Activated T-cell treated with anti-CD3 and anti-CD28 coated beads, Interleukin-2, amount 50 U/mL, for 72 hours (primary cell): ENCODE results near the gene SCIMP. TPM values are rescaled to one million over a fixed set of nuclear protein-coding genes. Genes with fewer than 3 reads are reported as not detected.
A peak's percentile ranks its signal among the peaks of the same experiment; 100 is the strongest.
"Not testable (repeated sequence)": the region's sequence is repeated elsewhere in the genome, so short reads cannot be mapped to it uniquely, and the experiment has no call there.

ENCODE experiments used
- ATAC-seq, 2 donors: fragments of 150-1000 bp; cut with Tn5 transposase; replicated peaks in 1 of 2; 2 replicates each; pipeline ENCODE4 v1.10.0; 2021; ENCODE audit warnings: moderate library complexity in 2 of 2, mild to moderate bottlenecking in 1 of 2
- DNase-seq, 2 donors: peaks; one replicate each; pipeline ENCODE4 v3.0.0; 2021 to 2022; ENCODE audit warnings: mixed read lengths in 1 of 2
- H3K27ac Mint-ChIP-seq: one replicate; pipeline ENCODE4 v1.8.0; 2022; ENCODE audit warnings: mild to moderate bottlenecking, moderate library complexity, mixed read lengths
- H3K27me3 Mint-ChIP-seq: one replicate; pipeline ENCODE4 v1.8.0; 2022; ENCODE audit warnings: low read depth, mixed read lengths
- H3K36me3 Mint-ChIP-seq, 2 donors: one replicate each; pipeline ENCODE4 v1.8.0; 2022; ENCODE audit warnings: mixed read lengths in 2 of 2, mild to moderate bottlenecking in 1 of 2; ENCODE audit not compliant: insufficient read depth in 2 of 2
- H3K4me1 Mint-ChIP-seq: one replicate; pipeline ENCODE4 v1.8.0; 2022; ENCODE audit warnings: low read depth, mixed read lengths
- H3K4me3 Mint-ChIP-seq, 2 donors: one replicate each; pipeline ENCODE4 v1.8.0; 2022; ENCODE audit warnings: mild to moderate bottlenecking in 2 of 2, mixed read lengths in 2 of 2, moderate library complexity in 2 of 2
- H3K9me3 Mint-ChIP-seq, 2 donors: one replicate each; pipeline ENCODE4 v1.8.0; 2022; ENCODE audit warnings: mixed read lengths in 2 of 2
- total RNA-seq, 2 donors: library from RNA; stranded (reverse); gene quantifications; one replicate each; pipeline ENCODE4 v1.2.3, GENCODE V29; 2022

Gene SCIMP
- total RNA-seq, 2 donors from 2014 or later: not detected

DNA sequence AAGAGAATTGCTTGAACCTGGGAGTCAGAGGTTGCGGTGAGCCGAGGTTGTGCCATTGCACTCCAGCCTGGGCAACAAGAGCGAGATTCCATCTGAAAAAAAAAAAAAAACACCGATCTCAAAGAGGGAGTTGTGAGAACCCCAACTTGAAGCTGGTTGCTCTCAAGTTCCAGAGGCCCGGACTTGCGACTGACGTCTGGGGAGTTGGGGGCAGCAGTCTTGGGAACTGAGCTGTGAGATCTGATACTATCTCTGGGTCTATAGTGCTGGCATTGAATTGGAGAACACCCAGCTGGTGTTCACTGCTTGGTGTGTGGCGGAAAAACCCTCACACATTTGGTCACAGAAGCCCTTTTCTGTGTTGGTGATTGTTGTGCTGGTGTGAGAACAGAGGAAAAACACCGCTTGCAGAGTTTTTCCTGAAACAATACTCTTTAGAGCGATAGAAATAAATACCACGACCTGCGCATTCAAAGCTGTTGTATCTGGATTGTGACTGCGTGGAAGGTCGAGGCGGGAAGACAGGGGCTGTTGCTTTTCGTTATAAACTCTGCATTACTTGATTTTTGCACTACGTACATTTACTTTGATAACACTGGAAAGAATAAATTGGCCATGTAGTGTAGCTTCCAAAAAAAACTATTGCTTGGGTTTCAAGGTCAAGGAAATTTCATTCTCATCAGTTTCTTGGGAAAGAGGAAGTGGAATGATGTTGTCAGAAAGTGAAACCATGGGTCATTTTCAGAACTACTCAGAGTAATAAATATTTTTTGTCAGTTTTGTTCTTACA, 8.8 kb downstream of the SCIMP start:
- H3K27me3 Mint-ChIP-seq: no peaks in the 10 kb centered on the region
- DNase-seq: no peak
- peak overlapping the region; percentile 24 for H3K27ac Mint-ChIP-seq
- no peaks in the 10 kb centered on the region for H3K9me3 Mint-ChIP-seq
- H3K4me1 Mint-ChIP-seq: peaks cover 28% of the 10 kb centered on the region
- no peak for ATAC-seq
- H3K36me3 Mint-ChIP-seq: no peaks in the 10 kb centered on the region
- peak overlapping the region in 1 of 2 donors; percentile 37 for H3K4me3 Mint-ChIP-seq

GRCh38 chr17:5221912-5222311, 12.7 kb downstream of the SCIMP start:
- not testable (repeated sequence) for DNase-seq, H3K36me3 Mint-ChIP-seq, H3K27ac Mint-ChIP-seq, H3K4me3 Mint-ChIP-seq, ATAC-seq, H3K9me3 Mint-ChIP-seq, H3K27me3 Mint-ChIP-seq
- peaks cover 18% of the 10 kb centered on the region for H3K4me1 Mint-ChIP-seq

GRCh38 chr17:5220074-5220473, 14.6 kb downstream of the SCIMP start:
- H3K36me3 Mint-ChIP-seq: no peaks in the 10 kb centered on the region
- DNase-seq (no peak), ATAC-seq (no peak)
- H3K27me3 Mint-ChIP-seq: no peaks in the 10 kb centered on the region
- no peak overlapping the region for H3K27ac Mint-ChIP-seq
- no peak overlapping the region for H3K4me3 Mint-ChIP-seq
- no peaks in the 10 kb centered on the region for H3K9me3 Mint-ChIP-seq
- peaks cover 7% of the 10 kb centered on the region for H3K4me1 Mint-ChIP-seq

DNA sequence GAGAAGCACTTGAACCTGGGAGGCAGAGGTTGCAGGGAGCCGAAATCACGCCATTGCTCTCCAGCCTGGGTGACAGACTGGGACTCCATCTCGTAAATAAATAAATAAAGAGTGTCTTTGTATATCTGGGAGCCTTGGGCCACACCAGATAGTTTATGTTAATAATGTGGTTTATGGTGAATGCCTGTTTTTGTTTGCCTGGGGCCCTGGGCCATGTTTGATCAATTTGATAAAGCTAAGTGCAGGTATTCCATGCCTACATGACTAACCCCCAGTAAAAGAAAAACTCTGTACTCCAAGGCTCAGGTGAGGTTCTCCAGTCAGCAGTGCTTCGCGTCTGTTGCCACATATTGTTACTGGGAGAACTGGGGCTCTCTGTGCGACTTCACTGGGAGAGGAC, 15.1 kb downstream of the SCIMP start:
- Mint-ChIP-seq H3K36me3 (no peaks in the 10 kb centered on the region), H3K4me3 (no peak overlapping the region), H3K4me1 (peaks cover 7% of the 10 kb centered on the region), H3K27ac (peak overlapping the region; percentile 46), H3K27me3 (no peaks in the 10 kb centered on the region), H3K9me3 (no peaks in the 10 kb centered on the region)
- ATAC-seq (no peak), DNase-seq (no peak)

GRCh38 chr17:5217562-5217961, 17.1 kb downstream of the SCIMP start:
- not testable (repeated sequence) for H3K27ac Mint-ChIP-seq, H3K36me3 Mint-ChIP-seq, ATAC-seq, H3K4me3 Mint-ChIP-seq, DNase-seq, H3K4me1 Mint-ChIP-seq, H3K9me3 Mint-ChIP-seq, H3K27me3 Mint-ChIP-seq

DNA sequence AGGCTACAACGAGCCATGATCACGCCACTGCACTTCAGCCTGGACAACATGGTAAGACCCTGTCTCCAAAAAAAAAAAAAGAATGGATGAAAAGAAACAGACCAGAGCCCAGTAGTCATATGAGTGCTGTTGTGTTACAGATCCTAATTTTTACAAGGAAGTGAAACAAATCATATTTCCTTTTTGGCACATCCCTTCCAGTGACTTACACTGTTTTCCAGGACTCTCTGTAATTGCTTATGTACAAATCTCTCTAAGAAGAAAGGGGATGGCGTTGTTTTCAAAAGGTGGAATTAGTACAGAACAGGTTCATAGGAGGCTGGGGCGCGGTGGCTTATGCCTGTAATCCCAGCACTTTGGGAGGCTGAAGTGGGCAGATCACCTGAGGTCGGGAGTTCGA, 23.2 kb downstream of the SCIMP start:
- H3K4me1 Mint-ChIP-seq: no peaks in the 10 kb centered on the region
- no peak overlapping the region for H3K4me3 Mint-ChIP-seq
- DNase-seq (no peak), ATAC-seq (no peak)
- no peaks in the 10 kb centered on the region for H3K36me3 Mint-ChIP-seq
- no peaks in the 10 kb centered on the region for H3K27me3 Mint-ChIP-seq
- no peak overlapping the region for H3K27ac Mint-ChIP-seq
- no peaks in the 10 kb centered on the region for H3K9me3 Mint-ChIP-seq

DNA sequence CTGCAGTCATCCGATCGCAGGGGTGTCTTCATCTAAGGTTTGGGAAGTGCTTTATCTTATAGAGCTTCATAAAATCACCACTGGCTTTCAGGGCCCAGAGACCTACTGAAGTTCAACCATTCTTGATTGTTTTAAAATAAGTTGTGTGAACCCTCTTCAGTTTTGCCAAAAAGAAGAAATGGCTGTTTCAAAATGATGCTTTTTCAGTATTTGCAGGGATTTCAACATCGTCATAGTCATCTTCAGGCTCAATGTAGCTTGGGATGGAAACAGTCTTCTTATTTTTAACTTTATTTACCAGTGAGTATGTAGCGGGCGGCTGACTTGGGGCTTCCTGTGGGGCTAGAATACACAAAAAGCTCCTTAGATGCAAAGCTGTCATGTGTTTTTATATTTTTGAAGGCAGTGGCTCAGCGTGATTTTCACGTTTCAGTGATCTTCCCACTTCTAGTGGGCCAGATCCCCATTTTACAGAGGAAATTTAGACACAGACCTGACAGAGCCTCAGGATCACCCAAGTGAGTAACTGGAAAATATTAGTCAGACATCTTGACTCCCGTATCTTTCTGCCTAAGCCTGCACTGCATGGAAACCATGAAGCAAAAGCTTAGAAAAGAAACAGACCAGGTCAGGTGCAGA, 23.9 kb downstream of the SCIMP start:
- no peaks in the 10 kb centered on the region for H3K27me3 Mint-ChIP-seq
- no peak overlapping the region for H3K4me3 Mint-ChIP-seq
- ATAC-seq (peak in 1 of 2 donors; percentile 35), DNase-seq (no peak)
- no peaks in the 10 kb centered on the region for H3K36me3 Mint-ChIP-seq
- no peaks in the 10 kb centered on the region for H3K4me1 Mint-ChIP-seq
- no peak overlapping the region for H3K27ac Mint-ChIP-seq
- H3K9me3 Mint-ChIP-seq: no peaks in the 10 kb centered on the region

DNA sequence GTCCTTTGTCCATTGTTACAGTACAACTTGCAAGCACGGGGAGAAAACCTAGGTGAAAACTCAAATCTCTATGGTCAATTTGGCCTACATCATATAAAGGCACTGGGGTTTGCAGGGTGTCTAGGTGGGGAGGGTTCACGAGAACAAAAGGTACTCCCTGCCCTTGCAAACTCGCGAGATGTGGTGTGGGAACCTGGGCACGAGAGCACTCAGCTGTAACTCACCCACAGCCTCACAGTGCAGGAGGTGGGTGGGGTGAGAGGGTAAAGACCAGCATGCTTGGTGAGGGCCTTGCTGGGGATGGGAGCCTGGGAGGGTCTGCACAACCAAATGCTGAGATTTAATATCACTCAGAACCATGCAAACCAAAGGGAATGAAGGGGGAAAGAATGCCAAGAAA, 24.6 kb downstream of the SCIMP start:
- no peaks in the 10 kb centered on the region for H3K36me3 Mint-ChIP-seq
- H3K27ac Mint-ChIP-seq: no peak overlapping the region
- H3K27me3 Mint-ChIP-seq: no peaks in the 10 kb centered on the region
- H3K4me1 Mint-ChIP-seq: no peaks in the 10 kb centered on the region
- no peak for ATAC-seq
- H3K9me3 Mint-ChIP-seq: no peaks in the 10 kb centered on the region
- DNase-seq: no peak
- H3K4me3 Mint-ChIP-seq: no peak overlapping the region

- no peaks in the 10 kb centered on the region for H3K36me3 Mint-ChIP-seq
- no peaks in the 10 kb centered on the region for H3K9me3 Mint-ChIP-seq
- no peaks in the 10 kb centered on the region for H3K27me3 Mint-ChIP-seq
- DNase-seq (no peak), ATAC-seq (no peak)
- no peak overlapping the region for H3K27ac Mint-ChIP-seq
- H3K4me3 Mint-ChIP-seq: no peak overlapping the region
- H3K4me1 Mint-ChIP-seq: no peaks in the 10 kb centered on the region
Observed at GRCh38 chr17:5209396-5209795, 25.3 kb downstream of the SCIMP start.

DNA sequence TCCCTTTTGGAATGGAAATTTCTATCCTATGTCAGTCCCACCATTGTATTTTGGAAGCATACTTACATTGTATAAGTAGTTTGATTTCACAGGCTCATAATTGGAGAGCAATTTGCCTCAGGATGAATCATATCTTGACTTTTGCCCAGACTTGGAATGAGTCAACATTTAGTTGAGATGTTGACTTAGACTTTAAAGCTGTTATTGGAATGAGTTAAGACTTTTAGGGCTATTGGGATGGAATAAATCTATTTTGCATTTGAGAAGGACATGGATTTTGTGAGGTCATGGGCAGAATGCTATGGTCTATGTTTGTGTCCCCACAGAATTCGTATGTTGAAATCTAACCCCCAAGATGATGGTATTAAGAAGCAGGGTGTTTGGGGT, 30.8 kb downstream of the SCIMP start:
- DNase-seq (no peak), ATAC-seq (peak; percentile 56 to 78)
- no peak overlapping the region for H3K4me3 Mint-ChIP-seq
- H3K36me3 Mint-ChIP-seq: peaks cover 6% of the 10 kb centered on the region in 2 donors
- peaks cover 6% of the 10 kb centered on the region in 2 donors for H3K9me3 Mint-ChIP-seq
- H3K27me3 Mint-ChIP-seq: no peaks in the 10 kb centered on the region
- no peak overlapping the region for H3K27ac Mint-ChIP-seq
- peaks cover 9% of the 10 kb centered on the region for H3K4me1 Mint-ChIP-seq

DNA sequence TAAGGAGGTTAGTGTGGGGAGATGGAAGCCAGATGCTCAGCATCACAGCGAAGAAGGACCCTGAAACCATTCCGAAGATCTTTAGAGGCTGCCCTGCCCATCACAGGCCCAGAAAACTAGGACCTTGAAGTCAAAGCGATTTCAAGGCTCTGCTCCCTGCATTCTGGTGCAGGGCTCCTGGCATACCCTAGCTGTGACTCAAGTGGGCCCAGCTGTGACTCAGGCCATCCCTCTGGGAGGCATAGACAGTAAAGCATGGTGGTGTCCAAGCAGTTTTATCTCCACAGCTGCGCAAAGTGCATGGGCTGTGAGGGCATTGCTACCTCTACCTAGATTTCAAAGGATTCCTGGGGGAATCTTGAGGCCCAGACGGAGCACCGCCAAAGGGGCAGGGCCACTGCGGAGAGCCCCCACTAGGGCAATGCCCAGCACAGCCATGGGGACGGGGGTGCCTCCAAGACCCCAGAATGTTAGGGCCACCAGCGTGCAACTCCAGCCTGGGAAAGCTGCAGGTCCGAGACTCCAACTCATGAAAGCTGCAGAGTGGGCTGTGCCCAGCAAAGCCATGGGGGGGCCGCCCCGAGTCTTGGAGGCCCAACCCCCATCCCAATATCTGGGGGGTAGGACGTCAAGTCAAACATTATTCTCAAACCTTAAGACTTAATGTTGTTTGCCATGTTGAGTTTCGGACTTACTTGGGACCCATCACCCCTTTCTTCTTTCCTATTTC, 31.3 kb downstream of the SCIMP start:
- H3K27me3 Mint-ChIP-seq: no peaks in the 10 kb centered on the region
- H3K36me3 Mint-ChIP-seq: peaks cover 6% of the 10 kb centered on the region in 2 donors
- H3K4me3 Mint-ChIP-seq: no peak overlapping the region
- H3K4me1 Mint-ChIP-seq: peaks cover 10% of the 10 kb centered on the region
- no peak overlapping the region for H3K27ac Mint-ChIP-seq
- peaks cover 6% of the 10 kb centered on the region in 2 donors for H3K9me3 Mint-ChIP-seq
- DNase-seq (no peak), ATAC-seq (peak in 1 of 2 donors; percentile 5)

GRCh38 chr17:5201011-5201410, 33.6 kb downstream of the SCIMP start:
- Mint-ChIP-seq H3K27me3 (no peaks in the 10 kb centered on the region), H3K9me3 (peaks cover 6% of the 10 kb centered on the region in 2 donors), H3K27ac (no peak overlapping the region), H3K4me3 (no peak overlapping the region), H3K36me3 (peaks cover 6% of the 10 kb centered on the region in 2 donors), H3K4me1 (peaks cover 18% of the 10 kb centered on the region)
- ATAC-seq: no peak
- no peak for DNase-seq

DNA sequence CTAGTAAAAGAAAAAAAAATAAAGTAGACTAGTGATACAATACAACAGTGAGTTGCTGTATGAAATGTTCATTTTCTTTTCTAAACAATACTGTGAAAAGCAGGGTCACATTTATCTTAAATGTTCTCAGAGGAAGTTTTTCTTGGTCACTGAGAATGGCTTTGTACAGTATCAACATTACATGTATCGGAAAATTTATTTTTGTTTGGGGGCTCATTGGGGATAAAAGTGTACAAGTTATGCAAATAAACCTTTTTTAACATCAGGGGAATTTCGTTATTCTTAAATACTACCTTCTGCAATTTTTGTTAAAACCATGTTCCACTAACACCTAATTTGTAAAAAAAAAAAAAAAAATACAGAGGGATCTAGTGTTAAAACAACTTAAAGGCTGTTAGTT, 34.3 kb downstream of the SCIMP start:
- Mint-ChIP-seq H3K9me3 (peaks cover 6% of the 10 kb centered on the region in 2 donors), H3K27me3 (no peaks in the 10 kb centered on the region), H3K4me3 (no peak overlapping the region), H3K4me1 (peaks cover 18% of the 10 kb centered on the region), H3K27ac (no peak overlapping the region), H3K36me3 (peaks cover 6% of the 10 kb centered on the region in 2 donors)
- DNase-seq: no peak
- ATAC-seq: no peak
